OCI-LY7 (cell line): ENCODE results near the gene CIC. TPM values are rescaled to one million over a fixed set of nuclear protein-coding genes. Genes with fewer than 3 reads are reported as not detected.

Experiments used
- BruUV-seq: library from RNA; stranded (reverse); fragments of 400-500 nt; replicated peaks from 2 replicates; lab custom pipeline; 2021; lab: Mats Ljungman, UMichigan
- CTCF ChIA-PET: fragments of 300-600 bp; sonication (Branson Sonifier 250); formaldehyde crosslinking; loops from one replicate; lab custom pipeline; 2022; ENCODE audit warnings: antibody characterized with exemption; ENCODE audit not compliant: unreplicated experiment; lab: Charles Lee
- POLR2A ChIA-PET: fragments of 300-600 bp; sonication (Branson Sonifier 250); formaldehyde crosslinking; loops from one replicate; lab custom pipeline; 2022; ENCODE audit warnings: antibody characterized with exemption; lab: Charles Lee
- DNase-seq: peaks from one replicate; pipeline ENCODE4 v3.0.0-alpha.2; 2015; ENCODE audit warnings: low spot score
- H2AFZ ChIP-seq: fragments of 200-600 bp; sonication (generic), shearing (Covaris generic); 2 replicates; pipeline ENCODE4 v1.6.1; 2014; ENCODE audit warnings: mild to moderate bottlenecking, antibody characterized with exemption, low read length, moderate library complexity
- H3K27ac ChIP-seq: fragments of 200-600 bp; sonication (generic); 2 replicates; pipeline ENCODE4 v1.5.1; 2014; ENCODE audit warnings: mixed run types, low read depth, mild to moderate bottlenecking, moderate library complexity, low read length, inconsistent platforms; ENCODE audit not compliant: poor library complexity, severe bottlenecking
- H3K36me3 ChIP-seq: fragments of 200-600 bp; sonication (generic); 2 replicates; pipeline ENCODE4 v1.6.1; 2014; ENCODE audit warnings: mild to moderate bottlenecking, antibody characterized with exemption, low read length, moderate library complexity, mixed read lengths; ENCODE audit not compliant: insufficient read depth
- H3K4me1 ChIP-seq: fragments of 200-600 bp; sonication (generic); 2 replicates; pipeline ENCODE4 v1.5.1; 2014; ENCODE audit warnings: mild to moderate bottlenecking, low read length; ENCODE audit not compliant: insufficient read depth, poor library complexity, severe bottlenecking
- H3K4me2 ChIP-seq: fragments of 200-600 bp; sonication (generic); 2 replicates; pipeline ENCODE4 v1.6.1; 2014; ENCODE audit warnings: mild to moderate bottlenecking, low read length
- H3K4me3 ChIP-seq: fragments of 200-600 bp; sonication (generic); 2 replicates; pipeline ENCODE4 v1.5.1; 2014; ENCODE audit warnings: mild to moderate bottlenecking, low read depth, low read length; ENCODE audit not compliant: poor library complexity, severe bottlenecking
- H3K79me2 ChIP-seq: fragments of 200-600 bp; sonication (generic); 2 replicates; pipeline ENCODE4 v1.6.1; 2016; ENCODE audit warnings: low read depth, mild to moderate bottlenecking, low read length, moderate library complexity, mixed read lengths; ENCODE audit not compliant: insufficient read depth
- H3K9me2 ChIP-seq: fragments of 200-600 bp; sonication (generic); 2 replicates; pipeline ENCODE4 v1.6.1; 2016; ENCODE audit warnings: mild to moderate bottlenecking, low read length, mixed read lengths; ENCODE audit not compliant: insufficient read depth
- H3K9me3 ChIP-seq: fragments of 200-600 bp; sonication (generic); 2 replicates; pipeline ENCODE4 v1.6.1; 2014; ENCODE audit warnings: mild to moderate bottlenecking, mixed run types, low read length, mixed read lengths
- H4K20me1 ChIP-seq: fragments of 200-600 bp; sonication (generic); 2 replicates; pipeline ENCODE4 v1.6.1; 2014; ENCODE audit warnings: mild to moderate bottlenecking, antibody characterized with exemption, low read length, moderate library complexity, mixed read lengths; ENCODE audit not compliant: insufficient read depth
- EZH2phosphoT487 ChIP-seq: fragments of 200-600 bp; sonication (generic); IDR thresholded peaks from 2 replicates; pipeline ENCODE4 v1.6.1; 2018; ENCODE audit warnings: low read depth, borderline replicate concordance, mild to moderate bottlenecking, mixed run types, antibody characterized with exemption, low read length, moderate library complexity, mixed read lengths
- intact Hi-C: fragments of 100-400 bp; cut with micrococcal nuclease; formaldehyde crosslinking; loops from one replicate; pipeline ENCODE4 v1.10.0; 2022; ENCODE audit not compliant: unreplicated experiment
- total RNA-seq, 2 experiments: library from RNA; depleted of rRNA in 1 of 2; stranded (reverse); fragments of >200 nt in 1 of 2; shearing (Covaris generic) in 1 of 2; gene quantifications; 2 replicates each; pipeline ENCODE4 v1.2.3, GENCODE V29; 2014 to 2022
- TF ChIP-seq, protein P1 (sequence below): fragments of 200-600 bp; sonication (generic); conservative IDR thresholded peaks from 2 replicates; pipeline ENCODE4 v1.5.1; 2014; ENCODE audit warnings: mild to moderate bottlenecking, antibody characterized with exemption, low read length, moderate library complexity, mixed read lengths

CIC gene
- total RNA-seq, 2 experiments from 2014 or later, result 26.8 to 48.2 TPM

DNA sequence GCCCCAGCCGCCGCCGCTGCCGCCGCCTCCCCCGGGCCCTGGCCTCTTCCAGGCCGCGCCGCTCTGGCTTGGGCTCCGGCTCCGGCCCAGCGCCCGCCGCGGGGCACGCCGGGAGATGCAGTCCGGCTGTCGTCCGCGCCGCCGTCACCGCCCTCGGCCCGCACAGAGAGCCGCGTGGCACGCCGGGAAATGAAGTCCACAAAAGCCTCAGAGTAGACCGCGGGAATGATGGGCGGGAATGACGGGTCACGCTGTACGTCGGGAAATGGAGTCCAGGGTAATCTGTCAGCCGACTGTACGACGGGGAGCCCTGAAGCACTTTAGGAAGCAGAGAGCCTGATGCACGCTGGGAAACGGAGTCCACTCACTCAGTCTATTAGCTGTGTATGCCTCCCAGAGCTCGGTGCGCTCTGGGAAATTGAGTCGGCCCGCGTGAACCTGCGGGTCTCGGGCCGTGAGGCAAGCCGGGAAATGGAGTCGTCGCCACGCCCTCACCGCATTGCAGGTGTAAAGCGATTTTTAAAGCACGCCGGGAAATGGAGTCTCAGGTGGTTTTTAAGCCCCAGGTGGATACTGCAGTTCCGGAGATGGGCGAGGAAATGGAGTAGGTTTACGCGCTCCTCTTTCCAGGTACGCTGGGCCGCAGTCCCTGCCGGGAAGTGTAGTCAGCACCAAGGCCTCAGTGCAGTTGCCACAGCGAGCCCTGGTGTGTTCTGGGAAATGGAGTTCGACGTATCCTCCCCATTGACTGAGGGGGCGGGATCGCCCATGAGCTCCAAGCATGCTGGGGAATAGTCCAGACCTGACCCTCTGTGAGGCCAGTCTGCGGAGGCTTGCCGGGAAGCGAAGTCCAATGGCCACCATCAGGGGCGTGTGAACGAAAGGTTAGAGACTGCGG, 26.3 kb upstream of the CIC start, which contains the start of gene GSK3A:
Gene GSK3A, minus strand, starts transcription at position 91 of the 898 bp plus-strand sequence. CDS start 137 bp downstream, outside the sequence.
- peak within 1 kb of the TSS; percentile 92 for H3K4me3 ChIP-seq
- peak within 1 kb of the TSS; percentile 77 for H3K27ac ChIP-seq
- H3K36me3 ChIP-seq, result peaks cover 38% of the 10 kb centered on the region; the same call in 1 of the 2 replicates
- TF ChIP-seq, protein P1, sequence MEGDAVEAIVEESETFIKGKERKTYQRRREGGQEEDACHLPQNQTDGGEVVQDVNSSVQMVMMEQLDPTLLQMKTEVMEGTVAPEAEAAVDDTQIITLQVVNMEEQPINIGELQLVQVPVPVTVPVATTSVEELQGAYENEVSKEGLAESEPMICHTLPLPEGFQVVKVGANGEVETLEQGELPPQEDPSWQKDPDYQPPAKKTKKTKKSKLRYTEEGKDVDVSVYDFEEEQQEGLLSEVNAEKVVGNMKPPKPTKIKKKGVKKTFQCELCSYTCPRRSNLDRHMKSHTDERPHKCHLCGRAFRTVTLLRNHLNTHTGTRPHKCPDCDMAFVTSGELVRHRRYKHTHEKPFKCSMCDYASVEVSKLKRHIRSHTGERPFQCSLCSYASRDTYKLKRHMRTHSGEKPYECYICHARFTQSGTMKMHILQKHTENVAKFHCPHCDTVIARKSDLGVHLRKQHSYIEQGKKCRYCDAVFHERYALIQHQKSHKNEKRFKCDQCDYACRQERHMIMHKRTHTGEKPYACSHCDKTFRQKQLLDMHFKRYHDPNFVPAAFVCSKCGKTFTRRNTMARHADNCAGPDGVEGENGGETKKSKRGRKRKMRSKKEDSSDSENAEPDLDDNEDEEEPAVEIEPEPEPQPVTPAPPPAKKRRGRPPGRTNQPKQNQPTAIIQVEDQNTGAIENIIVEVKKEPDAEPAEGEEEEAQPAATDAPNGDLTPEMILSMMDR, result no peak
- TF ChIP-seq EZH2phosphoT487, result no peak
- peak; percentile 98 for DNase-seq
- no peaks in the 10 kb centered on the region for H4K20me1 ChIP-seq
- H3K4me1 ChIP-seq, result peaks cover 33% of the 10 kb centered on the region
- no peaks in the 10 kb centered on the region for H3K9me2 ChIP-seq
- intact Hi-C loops, result loop anchor here (2.0 kb wide), 1 partner anchor 134 kb away; no protein-coding TSS in a partner anchor
- peak within 1 kb of the TSS; percentile 96 for H3K4me2 ChIP-seq
- peaks cover 22% of the 10 kb centered on the region for H3K79me2 ChIP-seq
- H3K9me3 ChIP-seq, result no peaks in the 10 kb centered on the region
- CTCF ChIA-PET, result interaction anchor here (0.5 to 0.6 kb wide), 2 partner anchors 37 to 134 kb away, joined by 3 to 6 read pairs; no protein-coding TSS in a partner anchor
- POLR2A ChIA-PET, result interaction anchor here (0.5 to 2.3 kb wide), 6 partner anchors 10 to 53 kb away, joined by 3 to 9 read pairs (median 5); partner anchors contain the start of gene ZNF526
- no TSS peak for BruUV-seq
- H2AFZ ChIP-seq, result peak within 1 kb of the TSS; percentile 7; the same call in 1 of the 2 replicates

DNA sequence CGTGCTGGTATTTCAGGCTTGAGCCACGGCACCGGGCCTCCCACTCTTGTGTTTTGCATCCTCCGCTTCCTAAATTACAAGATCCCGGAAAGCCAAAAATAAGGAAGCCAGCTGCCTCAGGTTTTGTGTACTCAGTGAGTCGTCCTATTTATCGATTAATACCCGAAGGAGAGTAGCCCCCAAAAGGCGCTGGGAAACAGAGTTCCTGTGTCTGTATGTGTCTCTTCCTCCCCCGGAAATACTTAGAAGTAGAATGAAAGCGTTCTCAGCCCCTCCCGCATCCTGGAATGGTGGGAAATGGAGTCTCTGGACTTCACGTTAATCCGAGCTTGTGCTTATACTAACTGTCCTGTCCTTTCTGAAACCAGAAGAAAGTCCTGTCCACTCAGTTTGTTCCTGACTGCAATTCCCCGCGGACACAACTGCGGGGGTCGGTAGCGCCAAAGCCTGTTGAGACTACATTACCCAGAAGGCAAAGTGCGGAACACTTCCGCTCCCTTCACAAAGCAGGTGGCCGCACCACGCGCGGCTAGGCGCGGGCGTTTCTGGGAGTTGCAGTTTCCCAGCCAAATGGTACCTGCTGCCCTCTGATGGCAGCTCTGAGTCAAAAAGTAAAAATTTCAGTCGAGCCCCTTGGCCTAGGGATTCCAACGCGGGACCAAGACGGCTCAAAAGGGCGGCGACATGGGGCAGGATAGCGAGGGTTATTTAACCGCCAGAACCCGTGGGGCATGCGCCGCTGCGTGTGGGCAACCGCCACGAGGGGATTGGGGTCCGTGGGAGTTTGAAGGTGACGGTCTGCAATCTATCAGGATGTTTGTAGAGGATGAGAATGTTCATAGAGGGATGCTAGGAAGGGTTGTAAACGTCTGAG, 24.5 kb upstream of the CIC start:
- POLR2A ChIA-PET, result interaction anchor here (0.5 to 2.3 kb wide), 3 partner anchors 26 to 129 kb away, joined by 3 to 6 read pairs (median 3); no protein-coding TSS in a partner anchor
- H3K36me3 ChIP-seq, result peaks cover 31% of the 10 kb centered on the region; the same call in 1 of the 2 replicates
- DNase-seq, result peak; percentile 96
- H4K20me1 ChIP-seq, result no peaks in the 10 kb centered on the region
- peak overlapping the region; percentile 92 for H3K4me3 ChIP-seq
- BruUV-seq, result no TSS peak
- no peaks in the 10 kb centered on the region for H3K9me3 ChIP-seq
- TF ChIP-seq, protein P1, result peak; percentile 81
- TF ChIP-seq EZH2phosphoT487, result no peak
- no peaks in the 10 kb centered on the region for H3K9me2 ChIP-seq
- peak overlapping the region; percentile 77 for H3K27ac ChIP-seq
- CTCF ChIA-PET, result no interaction called here
- H3K4me2 ChIP-seq, result peak overlapping the region; percentile 90
- peaks cover 22% of the 10 kb centered on the region for H3K79me2 ChIP-seq
- peak overlapping the region; percentile 75; the same call in 1 of the 2 replicates for H2AFZ ChIP-seq
- intact Hi-C loops, result loop anchor here (1.0 to 2.0 kb wide), 2 partner anchors 36 to 112 kb away; partner anchors contain the start of gene POU2F2
- peaks cover 33% of the 10 kb centered on the region for H3K4me1 ChIP-seq
